OCI-LY3 (cell line): ENCODE results near the gene C3orf20.

ENCODE experiments used
- H2AFZ ChIP-seq: fragments of 200-600, 300-600 bp; shearing (Covaris generic); 2 replicates; pipeline ENCODE4 v1.6.0; 2014; ENCODE audit warnings: antibody characterized with exemption, low read depth, low read length
- H3K27ac ChIP-seq: fragments of 200-600, 300-600 bp; sonication (generic); 2 replicates; pipeline ENCODE4 v1.5.1; 2014; ENCODE audit warnings: mild to moderate bottlenecking, low read length, moderate library complexity, mixed read lengths
- H3K27me3 ChIP-seq: fragments of 200-600, 300-600 bp; sonication (generic); 2 replicates; pipeline ENCODE4 v1.6.1; 2014; ENCODE audit warnings: low read depth, low read length, mixed read lengths
- H3K36me3 ChIP-seq: fragments of 200-600, 300-600 bp; sonication (generic); replicated peaks from 2 replicates; pipeline ENCODE3; 2014; ENCODE audit warnings: low read depth, low read length, mixed read lengths
- H3K4me1 ChIP-seq: fragments of 300-600, 200-600 bp; sonication (generic); 2 replicates; pipeline ENCODE4 v1.6.1; 2014; ENCODE audit warnings: low read length, mixed read lengths
- H3K4me2 ChIP-seq: fragments of 200-600, 300-600 bp; sonication (generic); 2 replicates; pipeline ENCODE4 v1.6.1; 2014; ENCODE audit warnings: low read length, mixed read lengths
- H3K4me3 ChIP-seq: fragments of 300-600, 200-600 bp; sonication (generic); 2 replicates; pipeline ENCODE4 v1.5.1; 2014; ENCODE audit warnings: antibody characterized with exemption, mild to moderate bottlenecking, low read length, moderate library complexity
- H3K79me2 ChIP-seq: fragments of 300-600, 200-600 bp; shearing (Covaris generic); 2 replicates; pipeline ENCODE4 v1.6.1; 2014; ENCODE audit warnings: mild to moderate bottlenecking, low read length, mixed read lengths
- H3K9ac ChIP-seq: fragments of 300-600, 200-600 bp; shearing (Covaris generic); 2 replicates; pipeline ENCODE4 v1.6.0; 2014; ENCODE audit warnings: mild to moderate bottlenecking, low read length, moderate library complexity
- H3K9me3 ChIP-seq: fragments of 200-600, 300-600 bp; shearing (Covaris generic); 2 replicates; pipeline ENCODE4 v1.6.1; 2014; ENCODE audit warnings: low read length, mixed read lengths; ENCODE audit not compliant: insufficient read depth
- H4K20me1 ChIP-seq: fragments of 200-600, 300-600 bp; sonication (generic); 2 replicates; pipeline ENCODE4 v1.6.1; 2016; ENCODE audit warnings: low read length, mixed read lengths; ENCODE audit not compliant: insufficient read depth
- EZH2phosphoT487 ChIP-seq: fragments of 200-600 bp; shearing (Covaris generic); IDR thresholded peaks from 2 replicates; pipeline ENCODE4 v1.6.1; 2018; ENCODE audit warnings: antibody characterized with exemption, mixed run types, low read depth
- TF ChIP-seq, protein P1 (sequence below): fragments of 200-600, 300-600 bp; sonication (generic); IDR thresholded peaks from 2 replicates; pipeline ENCODE4 v1.5.1; 2014; ENCODE audit warnings: antibody characterized with exemption, low read length, low read depth

C3orf20 gene

GRCh38 chr3:14766428-14767244 lies 91.7 kb downstream of the C3orf20 start:
- Histone ChIP-seq H3K36me3 (no peaks in the 10 kb centered on the region), H3K4me1 (no peaks in the 10 kb centered on the region), H3K4me2 (no peak overlapping the region), H3K27ac (no peak overlapping the region), H2AFZ (no peak overlapping the region), H3K79me2 (no peaks in the 10 kb centered on the region), H3K27me3 (no peaks in the 10 kb centered on the region), H3K9ac (no peak overlapping the region), H4K20me1 (no peaks in the 10 kb centered on the region), H3K4me3 (no peak overlapping the region), H3K9me3 (no peaks in the 10 kb centered on the region; the same call in 1 of the 2 replicates)
- TF ChIP-seq, protein P1, sequence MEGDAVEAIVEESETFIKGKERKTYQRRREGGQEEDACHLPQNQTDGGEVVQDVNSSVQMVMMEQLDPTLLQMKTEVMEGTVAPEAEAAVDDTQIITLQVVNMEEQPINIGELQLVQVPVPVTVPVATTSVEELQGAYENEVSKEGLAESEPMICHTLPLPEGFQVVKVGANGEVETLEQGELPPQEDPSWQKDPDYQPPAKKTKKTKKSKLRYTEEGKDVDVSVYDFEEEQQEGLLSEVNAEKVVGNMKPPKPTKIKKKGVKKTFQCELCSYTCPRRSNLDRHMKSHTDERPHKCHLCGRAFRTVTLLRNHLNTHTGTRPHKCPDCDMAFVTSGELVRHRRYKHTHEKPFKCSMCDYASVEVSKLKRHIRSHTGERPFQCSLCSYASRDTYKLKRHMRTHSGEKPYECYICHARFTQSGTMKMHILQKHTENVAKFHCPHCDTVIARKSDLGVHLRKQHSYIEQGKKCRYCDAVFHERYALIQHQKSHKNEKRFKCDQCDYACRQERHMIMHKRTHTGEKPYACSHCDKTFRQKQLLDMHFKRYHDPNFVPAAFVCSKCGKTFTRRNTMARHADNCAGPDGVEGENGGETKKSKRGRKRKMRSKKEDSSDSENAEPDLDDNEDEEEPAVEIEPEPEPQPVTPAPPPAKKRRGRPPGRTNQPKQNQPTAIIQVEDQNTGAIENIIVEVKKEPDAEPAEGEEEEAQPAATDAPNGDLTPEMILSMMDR = no peak
- no peak for TF ChIP-seq EZH2phosphoT487

GRCh38 chr3:14767245-14768051 lies 92.5 kb downstream of the C3orf20 start:
- Histone ChIP-seq H3K9me3 (no peaks in the 10 kb centered on the region; the same call in 1 of the 2 replicates), H3K79me2 (no peaks in the 10 kb centered on the region), H3K36me3 (no peaks in the 10 kb centered on the region), H3K27ac (no peak overlapping the region), H3K27me3 (no peaks in the 10 kb centered on the region), H3K4me3 (no peak overlapping the region), H3K9ac (no peak overlapping the region), H3K4me1 (no peaks in the 10 kb centered on the region), H4K20me1 (no peaks in the 10 kb centered on the region), H2AFZ (no peak overlapping the region), H3K4me2 (no peak overlapping the region)
- no peak for TF ChIP-seq EZH2phosphoT487
- TF ChIP-seq, protein P1 = no peak

DNA sequence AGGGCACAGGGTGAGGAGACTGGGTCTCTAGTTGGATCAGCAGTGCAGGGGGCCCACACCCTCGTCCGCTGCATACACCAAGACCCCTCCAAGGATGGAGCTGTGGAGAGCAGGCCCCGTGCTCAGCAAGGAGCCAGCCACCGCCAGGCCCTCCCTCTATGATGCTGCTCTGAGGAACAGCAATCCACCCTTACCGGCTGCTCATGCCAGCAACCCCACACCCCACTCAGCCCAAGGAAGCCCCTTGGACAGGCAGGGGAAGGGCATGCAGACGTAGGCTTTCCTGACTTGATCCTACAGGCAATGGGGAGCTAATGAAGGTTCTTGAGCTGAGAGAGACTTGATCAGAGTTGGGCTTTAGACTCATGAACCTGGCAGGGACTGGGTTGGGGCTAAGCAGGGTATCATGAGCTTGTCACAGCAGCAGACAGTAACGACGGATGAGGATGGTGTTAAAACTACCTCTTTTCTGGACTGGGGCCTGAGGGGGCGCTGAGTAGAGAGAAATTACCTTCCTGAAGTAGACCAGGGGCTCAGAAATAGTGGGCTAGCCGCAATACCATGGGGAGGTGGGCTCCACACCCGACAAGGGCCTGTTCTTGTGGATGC lies 93.3 kb downstream of the C3orf20 start:
- Histone ChIP-seq H4K20me1 (no peaks in the 10 kb centered on the region), H3K9ac (no peak overlapping the region), H2AFZ (no peak overlapping the region), H3K4me1 (no peaks in the 10 kb centered on the region), H3K79me2 (no peaks in the 10 kb centered on the region), H3K27me3 (no peaks in the 10 kb centered on the region), H3K4me3 (no peak overlapping the region), H3K4me2 (no peak overlapping the region), H3K27ac (no peak overlapping the region), H3K36me3 (no peaks in the 10 kb centered on the region), H3K9me3 (no peaks in the 10 kb centered on the region; the same call in 1 of the 2 replicates)
- TF ChIP-seq, protein P1 = no peak
- TF ChIP-seq EZH2phosphoT487 = no peak

- Histone ChIP-seq H3K9ac (no peak overlapping the region), H3K4me2 (no peak overlapping the region), H3K36me3 (no peaks in the 10 kb centered on the region), H3K9me3 (no peaks in the 10 kb centered on the region; the same call in 1 of the 2 replicates), H3K4me1 (no peaks in the 10 kb centered on the region), H4K20me1 (no peaks in the 10 kb centered on the region), H3K79me2 (no peaks in the 10 kb centered on the region), H3K27me3 (no peaks in the 10 kb centered on the region), H2AFZ (no peak overlapping the region), H3K4me3 (no peak overlapping the region), H3K27ac (no peak overlapping the region)
- no peak for TF ChIP-seq EZH2phosphoT487
- TF ChIP-seq, protein P1 = no peak
Observed at GRCh38 chr3:14768881-14769280, 93.9 kb downstream of the C3orf20 start.
